ENCODE measurements around the gene CEMIP2.
"Not testable (repeated sequence)": the region's sequence is repeated elsewhere in the genome, so short reads cannot be mapped to it uniquely, and the experiment has no call there.

Gene CEMIP2

GRCh38 chr9:71709384-71709783, 58.9 kb downstream of the CEMIP2 start:
- DNase-seq: no peak

- DNase-seq: no peak
Measured at GRCh38 chr9:71706176-71706575, 62.1 kb downstream of the CEMIP2 start.

- no peak for DNase-seq
Measured at GRCh38 chr9:71704796-71705195, 63.5 kb downstream of the CEMIP2 start.

- no peak for DNase-seq
Measured at GRCh38 chr9:71703172-71703872, 65.0 kb downstream of the CEMIP2 start.

- no peak for DNase-seq
Measured at GRCh38 chr9:71697882-71698281, 70.4 kb downstream of the CEMIP2 start.

GRCh38 chr9:71694332-71694731, 74.0 kb downstream of the CEMIP2 start:
- DNase-seq: no peak

- DNase-seq: no peak
Measured at GRCh38 chr9:71693607-71694006, 74.7 kb downstream of the CEMIP2 start.

- DNase-seq: no peak
Measured at GRCh38 chr9:71692337-71692736, 76.0 kb downstream of the CEMIP2 start.

GRCh38 chr9:71691576-71691975, 76.7 kb downstream of the CEMIP2 start:
- not testable (repeated sequence) for DNase-seq

GRCh38 chr9:71690689-71691435, 77.5 kb downstream of the CEMIP2 start:
- no peak for DNase-seq

- DNase-seq: no peak
Measured at GRCh38 chr9:71690063-71690688, 78.1 kb downstream of the CEMIP2 start.

- DNase-seq: no peak
Measured at GRCh38 chr9:71687676-71688075, 80.6 kb downstream of the CEMIP2 start.

GRCh38 chr9:71685988-71686387, 82.3 kb downstream of the CEMIP2 start:
- DNase-seq: no peak

GRCh38 chr9:71685394-71685793, 82.9 kb downstream of the CEMIP2 start:
- DNase-seq: no peak

GRCh38 chr9:71684566-71684965, 83.7 kb downstream of the CEMIP2 start:
- no peak for DNase-seq

GRCh38 chr9:71683598-71684235, 84.6 kb downstream of the CEMIP2 start:
- DNase-seq: no peak

- no peak for DNase-seq
Measured at GRCh38 chr9:71681708-71682272, 86.5 kb downstream of the CEMIP2 start.

GRCh38 chr9:71681104-71681707, 87.1 kb downstream of the CEMIP2 start:
- DNase-seq: no peak

- DNase-seq: no peak
Measured at GRCh38 chr9:71680189-71680980, 87.9 kb downstream of the CEMIP2 start.

GRCh38 chr9:71678999-71679398, 89.3 kb downstream of the CEMIP2 start:
- DNase-seq: no peak

- DNase-seq: no peak
Measured at GRCh38 chr9:71677209-71677608, 91.1 kb downstream of the CEMIP2 start.

GRCh38 chr9:71676460-71676859, 91.9 kb downstream of the CEMIP2 start:
- no peak for DNase-seq

Measured in DMS53 (cell line).